ENCODE results near the gene SUSD3. TPM values are rescaled to one million over a fixed set of nuclear protein-coding genes. Genes with fewer than 3 reads are reported as not detected.

Gene SUSD3
- total and polyA plus RNA-seq, 10 of the 15 experiments (the other 5 are each of a cell fraction or from before 2014, with no cell fraction given): 2.5 to 92.0 (median 31.1) TPM

DNA sequence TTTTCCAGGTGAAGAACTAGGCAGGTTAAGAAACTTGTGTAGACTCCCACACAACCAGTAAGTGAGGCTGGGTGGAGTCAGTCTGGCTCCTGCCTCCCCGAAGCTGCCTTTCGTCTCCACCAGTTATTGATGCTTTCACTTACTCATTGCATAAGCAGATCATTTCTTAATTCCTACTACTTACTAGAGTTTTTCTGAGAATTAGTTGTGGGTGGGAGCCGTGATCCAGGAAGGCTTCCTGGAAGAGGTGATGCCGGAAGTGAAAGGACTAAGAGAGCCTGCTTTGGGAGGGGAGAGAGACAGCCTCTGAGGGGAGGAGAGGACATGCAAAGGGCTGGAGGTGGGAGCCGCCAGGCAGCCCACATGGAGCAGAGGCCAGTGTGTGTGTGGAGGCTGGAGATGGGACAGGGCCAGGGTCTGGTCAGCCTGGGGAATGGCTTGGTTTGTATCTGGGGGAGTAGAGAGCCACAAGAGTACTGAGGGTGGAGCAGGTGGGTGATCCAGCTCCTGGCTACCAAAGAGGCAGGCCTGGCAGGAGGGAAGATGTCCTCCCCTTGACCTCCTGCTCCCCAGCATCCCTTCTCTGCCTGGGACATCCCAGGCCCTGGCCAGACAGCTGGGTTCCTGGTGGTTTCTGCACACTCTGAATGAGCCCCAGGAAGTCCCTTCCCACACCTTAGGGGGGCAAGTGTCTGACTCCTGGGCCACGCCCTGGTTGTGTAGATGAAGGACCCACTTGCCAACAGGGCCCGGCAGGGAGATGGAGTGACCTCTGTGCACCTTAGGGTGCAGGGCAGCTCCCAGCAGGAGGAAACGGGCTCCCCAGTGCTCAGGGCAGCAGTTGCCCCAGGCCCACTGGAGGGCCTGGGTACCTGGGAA, 25.3 kb downstream of the SUSD3 start:
- Histone ChIP-seq H3K27ac (ENCODE audit: control insufficient read depth, insufficient read depth) (no peak overlapping the region), H3K9me3 (replicated peaks; ENCODE audit: control insufficient read depth, insufficient read depth, low read length) (peaks cover 1% of the 10 kb centered on the region; the same call in 2 of the 3 replicates), H3K27me3 (replicated peaks in 1 of 2; ENCODE audit: control insufficient read depth in 2 of 2, insufficient read depth in 2 of 2, low read length in 1 of 2) (no peaks in the 10 kb centered on the region), H3K79me2 (ENCODE audit: control insufficient read depth, insufficient read depth, low read length) (no peaks in the 10 kb centered on the region), H4K20me1 (ENCODE audit: control insufficient read depth, insufficient read depth) (no peaks in the 10 kb centered on the region), H3K4me1 (ENCODE audit: control insufficient read depth, insufficient read depth, low read length) (peaks cover 3% of the 10 kb centered on the region; the same call in 1 of the 2 replicates), H2AFZ (ENCODE audit: control insufficient read depth, low read depth, low read length) (no peak overlapping the region), H3K4me3 (no peak overlapping the region), H3K36me3 (ENCODE audit: control insufficient read depth in 2 of 2, insufficient read depth in 2 of 2, low read length in 1 of 2) (peaks cover 13 to 21% of the 10 kb centered on the region in 2 experiments), H3K4me2 (ENCODE audit: control insufficient read depth, insufficient read depth) (no peak overlapping the region), H3K9ac (ENCODE audit: control insufficient read depth, insufficient read depth, low read length) (no peak overlapping the region)
- ATAC-seq (no peak), FAIRE-seq (no peak), DNase-seq (ENCODE audit: low read depth, low spot score) (no peak)
- POLR2A ChIA-PET: no interaction called here
- no TSS peak for BruUV-seq (replicated peaks)
- RAD21 ChIA-PET (ENCODE audit: unreplicated experiment): no interaction called here
- TF ChIP-seq POLR2AphosphoS5 (IDR thresholded peaks at IDR 0.05; ENCODE audit: low read length) (no peak), ZNF622 (IDR thresholded peaks at IDR 0.05) (no peak)
- in situ Hi-C loops (cut with MboI): no loop called here
- SMC1A ChIA-PET (ENCODE audit: uncharacterized antibody, unreplicated experiment): interaction anchor here (0.8 kb wide), 1 partner anchor 16 kb away, joined by 3 read pairs; no protein-coding TSS in a partner anchor
- CTCF ChIA-PET: no interaction called here
- WGBS (ENCODE audit: insufficient coverage, insufficient replicate concordance, low lambda C conversion rate, missing lambda C conversion rate): 99% methylated on average over 8 of the region's 8 CpGs
- intact Hi-C loops (cut with micrococcal nuclease; ENCODE audit: unreplicated experiment): no loop called here

DNA sequence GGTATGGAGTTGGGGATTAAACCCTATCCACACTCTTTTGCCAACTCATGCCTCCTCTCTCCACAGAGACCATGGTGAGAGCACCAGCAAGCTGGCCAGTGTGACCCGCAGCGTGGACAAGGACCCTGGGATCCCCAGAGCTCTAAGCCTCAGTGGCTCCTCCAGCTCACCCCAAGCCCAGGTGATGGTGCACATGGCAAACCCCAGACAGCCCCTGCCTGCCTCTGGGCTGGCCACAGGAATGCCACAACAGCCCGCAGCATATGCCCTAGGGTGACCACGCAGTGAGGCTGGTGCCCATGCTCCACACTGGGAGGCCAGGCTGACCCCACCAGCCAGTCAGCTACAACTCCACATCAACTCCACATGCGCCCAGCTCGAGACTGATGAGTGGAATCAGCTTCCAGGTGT, 26.0 kb downstream of the SUSD3 start:
- ATAC-seq (no peak), DNase-seq (ENCODE audit: low read depth, low spot score) (no peak), FAIRE-seq (no peak)
- Histone ChIP-seq H3K4me1 (ENCODE audit: control insufficient read depth, insufficient read depth, low read length) (peaks cover 3% of the 10 kb centered on the region; the same call in 1 of the 2 replicates), H3K4me3 (no peak overlapping the region), H3K36me3 (ENCODE audit: control insufficient read depth in 2 of 2, insufficient read depth in 2 of 2, low read length in 1 of 2) (peaks cover 10 to 21% of the 10 kb centered on the region in 2 experiments), H3K9me3 (replicated peaks; ENCODE audit: control insufficient read depth, insufficient read depth, low read length) (peaks cover 1% of the 10 kb centered on the region; the same call in 2 of the 3 replicates), H3K27me3 (replicated peaks in 1 of 2; ENCODE audit: control insufficient read depth in 2 of 2, insufficient read depth in 2 of 2, low read length in 1 of 2) (no peaks in the 10 kb centered on the region), H3K4me2 (ENCODE audit: control insufficient read depth, insufficient read depth) (no peak overlapping the region), H4K20me1 (ENCODE audit: control insufficient read depth, insufficient read depth) (no peaks in the 10 kb centered on the region), H2AFZ (ENCODE audit: control insufficient read depth, low read depth, low read length) (no peak overlapping the region), H3K79me2 (ENCODE audit: control insufficient read depth, insufficient read depth, low read length) (no peaks in the 10 kb centered on the region), H3K27ac (ENCODE audit: control insufficient read depth, insufficient read depth) (no peak overlapping the region), H3K9ac (ENCODE audit: control insufficient read depth, insufficient read depth, low read length) (no peak overlapping the region)
- ChIA-PET RAD21 (ENCODE audit: unreplicated experiment) (no interaction called here), POLR2A (no interaction called here), SMC1A (ENCODE audit: uncharacterized antibody, unreplicated experiment) (interaction anchor here (0.8 kb wide), 1 partner anchor 16 kb away, joined by 3 read pairs; no protein-coding TSS in a partner anchor), CTCF (no interaction called here)
- 88% methylated on average over 6 of the region's 6 CpGs for WGBS (ENCODE audit: insufficient coverage, insufficient replicate concordance, low lambda C conversion rate, missing lambda C conversion rate)
- no TSS peak for BruUV-seq (replicated peaks)
- no peak for TF ChIP-seq TCF3 (IDR thresholded peaks at IDR 0.05; ENCODE audit: borderline replicate concordance, insufficient read depth, low read depth, low read length)
- no peak for TF ChIP-seq ZNF207 (IDR thresholded peaks at IDR 0.05; ENCODE audit: borderline replicate concordance)
- no peak for TF ChIP-seq SRF (IDR thresholded peaks at IDR 0.05; ENCODE audit: low read depth in 2 of 2, low read length in 2 of 2)
- no peak for TF ChIP-seq E4F1 (IDR thresholded peaks at IDR 0.05; ENCODE audit: borderline replicate concordance, partially characterized antibody)
- TF ChIP-seq EP300 (IDR thresholded peaks at IDR 0.05; ENCODE audit: borderline replicate concordance in 1 of 2, control insufficient read depth in 1 of 2, low read depth in 2 of 2, low read length in 2 of 2): no peak
- intact Hi-C loops (cut with micrococcal nuclease; ENCODE audit: unreplicated experiment): no loop called here
- in situ Hi-C loops (cut with MboI): no loop called here
